ENCODE data around the gene DCUN1D2.

DCUN1D2 gene

GRCh38 chr13:113519556-113519955 is 29.0 kb upstream of the DCUN1D2 start:
- no peak for DNase-seq (ENCODE audit: low read depth)

DNA sequence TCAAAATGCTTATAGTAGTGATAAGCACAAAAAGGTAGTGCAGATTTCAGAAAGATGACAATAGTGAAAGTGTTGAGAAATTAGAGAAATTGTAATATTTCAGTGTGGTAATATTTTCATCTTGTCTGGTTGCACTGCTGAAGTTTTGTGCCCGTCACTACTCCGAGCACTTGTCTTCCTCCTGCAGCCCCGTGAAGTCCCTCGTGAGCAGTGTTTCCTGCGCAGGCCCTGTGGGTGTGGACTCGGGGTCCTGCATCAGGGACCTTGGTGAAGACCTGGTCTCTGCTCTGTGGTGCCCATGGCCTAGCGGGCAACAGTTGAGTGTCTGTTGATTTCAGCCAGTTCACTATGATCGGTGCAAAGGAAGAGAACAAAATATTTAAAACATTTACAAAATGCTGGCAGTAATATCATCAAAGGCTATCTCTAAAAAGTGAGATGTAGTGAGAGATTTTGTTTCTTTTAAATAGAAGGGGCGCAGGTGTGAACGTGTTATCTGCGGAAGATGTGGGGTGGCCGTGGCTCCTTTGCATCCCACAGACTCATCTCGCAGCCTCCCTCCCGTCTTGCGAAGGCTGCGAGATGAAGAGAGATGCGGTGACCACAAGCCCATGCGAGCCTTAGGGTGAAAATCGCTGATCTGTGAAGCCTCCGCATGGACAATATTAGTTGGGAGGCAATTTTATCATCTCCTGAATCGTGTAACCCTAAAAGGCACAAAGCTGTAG is 27.7 kb upstream of the DCUN1D2 start:
- no peak for DNase-seq (ENCODE audit: low read depth)

DNA sequence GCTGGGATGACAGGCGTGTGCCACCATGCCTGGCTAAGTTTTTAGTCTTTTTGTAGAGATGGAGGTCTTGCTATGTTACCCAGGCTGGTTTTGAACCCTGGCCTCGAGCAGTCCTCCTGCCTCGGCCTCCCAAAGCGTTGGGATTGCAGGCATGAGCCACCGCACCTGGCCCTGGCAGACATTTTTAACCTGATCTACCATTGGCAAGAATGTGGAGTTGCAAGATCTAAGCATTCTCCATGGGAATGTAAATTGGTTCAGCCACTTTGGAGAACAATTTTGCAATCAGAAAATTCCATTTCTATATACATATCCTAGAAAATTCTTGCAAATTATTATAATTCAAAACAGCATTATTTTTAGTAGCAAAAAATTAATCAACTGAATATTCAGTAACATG is 24.3 kb upstream of the DCUN1D2 start:
- DNase-seq (ENCODE audit: low read depth), result no peak

DNA sequence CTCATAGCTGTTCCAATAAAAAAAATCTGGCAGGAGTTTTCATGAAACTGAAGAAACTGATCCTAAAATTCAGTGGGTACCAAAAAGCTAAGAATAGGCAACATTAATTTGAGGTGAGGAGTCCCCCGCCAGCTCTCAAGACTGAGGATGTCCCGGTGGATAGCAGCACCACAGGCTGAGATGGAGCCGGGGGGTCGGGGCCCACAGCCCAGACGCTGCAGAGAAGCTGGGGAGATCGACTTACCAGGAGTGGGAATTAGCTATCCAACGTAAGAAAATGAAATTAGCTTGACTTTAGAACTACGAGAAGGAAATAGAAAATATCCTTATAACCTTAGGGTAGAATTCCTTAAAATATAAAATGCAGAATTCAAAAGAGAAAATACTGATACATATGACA is 23.2 kb upstream of the DCUN1D2 start:
- DNase-seq (ENCODE audit: low read depth), result no peak

DNA sequence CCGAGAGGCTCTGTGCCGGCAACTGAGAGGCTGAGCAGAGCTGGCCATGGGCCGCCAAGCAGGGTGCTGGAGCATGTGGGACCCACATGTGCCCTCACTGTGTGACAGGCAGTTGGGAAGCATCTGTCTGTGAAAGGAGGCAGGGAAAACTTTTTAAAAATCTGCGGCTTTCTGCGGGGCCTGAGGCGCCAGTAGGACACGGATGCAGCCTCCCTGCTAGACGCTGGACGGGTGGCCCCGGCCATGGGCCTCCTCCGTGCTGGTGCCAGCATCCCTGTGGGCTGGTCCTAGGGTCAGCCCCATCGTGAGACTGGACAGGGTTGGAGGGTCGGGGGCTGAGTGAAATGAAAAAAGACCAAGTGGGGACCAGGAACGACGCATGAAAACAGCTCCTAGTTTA is 20.9 kb upstream of the DCUN1D2 start:
- no peak for DNase-seq (ENCODE audit: low read depth)

GRCh38 chr13:113510871-113511270 is 20.4 kb upstream of the DCUN1D2 start:
- no peak for DNase-seq (ENCODE audit: low read depth)

DNA sequence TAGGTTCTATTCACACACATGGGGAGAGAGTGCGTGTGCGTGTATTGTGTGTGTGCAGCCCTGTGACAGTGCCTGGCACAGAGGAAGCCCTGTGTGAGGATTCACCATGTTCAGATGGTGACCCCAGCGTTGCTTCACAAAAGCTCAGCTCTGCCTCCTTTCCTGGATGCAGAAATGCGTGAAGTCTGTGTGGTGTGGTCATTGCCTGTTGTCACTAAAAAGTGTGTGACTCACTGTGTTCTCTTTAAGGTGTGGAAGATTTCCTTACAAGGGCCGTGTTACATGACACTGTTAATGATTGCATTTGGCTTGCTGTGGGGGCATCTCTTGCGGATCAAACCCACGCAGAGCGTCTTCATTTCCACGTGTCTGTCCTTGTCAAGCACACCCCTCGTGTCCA is 19.5 kb upstream of the DCUN1D2 start:
- no peak for DNase-seq (ENCODE audit: low read depth)

GRCh38 chr13:113508521-113509254 is 18.2 kb upstream of the DCUN1D2 start:
- no peak for DNase-seq (ENCODE audit: low read depth)

- DNase-seq (ENCODE audit: low read depth), result no peak
Observed at GRCh38 chr13:113507505-113508345, 17.2 kb upstream of the DCUN1D2 start.

DNA sequence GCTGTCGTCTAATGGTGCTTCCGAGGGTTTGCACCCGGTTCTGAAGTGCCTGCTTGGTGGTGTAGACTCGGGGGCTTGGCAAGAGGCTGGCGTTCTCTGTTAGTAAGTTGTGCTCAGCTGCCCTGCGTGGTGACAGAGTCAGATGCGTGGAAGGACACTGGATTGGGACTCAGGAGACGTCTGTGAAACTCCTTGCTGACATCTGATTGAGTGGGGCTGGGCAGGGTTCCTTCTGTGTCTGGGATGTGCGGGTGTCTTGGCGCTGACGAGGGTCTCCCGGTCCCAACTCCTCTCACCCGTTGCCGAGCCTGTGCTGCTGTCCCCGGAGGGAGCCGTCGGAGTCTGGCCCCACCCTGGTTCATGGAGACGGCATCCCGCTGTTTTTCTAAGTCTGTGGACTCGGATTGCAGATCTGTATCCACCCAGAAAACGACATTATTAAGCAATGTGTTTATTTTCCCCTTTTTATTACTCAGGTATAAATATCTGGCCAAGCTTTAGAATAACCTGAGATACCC is 16.4 kb upstream of the DCUN1D2 start:
- DNase-seq (ENCODE audit: low read depth), result no peak

GRCh38 chr13:113506025-113506685 is 15.6 kb upstream of the DCUN1D2 start:
- DNase-seq (ENCODE audit: low read depth), result no peak

GRCh38 chr13:113502686-113503085 is 12.2 kb upstream of the DCUN1D2 start:
- no peak for DNase-seq (ENCODE audit: low read depth)

GRCh38 chr13:113500530-113501265 is 10.2 kb upstream of the DCUN1D2 start:
- DNase-seq (ENCODE audit: low read depth), result no peak

GRCh38 chr13:113499936-113500335 is 9.4 kb upstream of the DCUN1D2 start:
- no peak for DNase-seq (ENCODE audit: low read depth)

GRCh38 chr13:113498905-113499304 is 8.4 kb upstream of the DCUN1D2 start:
- no peak for DNase-seq (ENCODE audit: low read depth)

DNA sequence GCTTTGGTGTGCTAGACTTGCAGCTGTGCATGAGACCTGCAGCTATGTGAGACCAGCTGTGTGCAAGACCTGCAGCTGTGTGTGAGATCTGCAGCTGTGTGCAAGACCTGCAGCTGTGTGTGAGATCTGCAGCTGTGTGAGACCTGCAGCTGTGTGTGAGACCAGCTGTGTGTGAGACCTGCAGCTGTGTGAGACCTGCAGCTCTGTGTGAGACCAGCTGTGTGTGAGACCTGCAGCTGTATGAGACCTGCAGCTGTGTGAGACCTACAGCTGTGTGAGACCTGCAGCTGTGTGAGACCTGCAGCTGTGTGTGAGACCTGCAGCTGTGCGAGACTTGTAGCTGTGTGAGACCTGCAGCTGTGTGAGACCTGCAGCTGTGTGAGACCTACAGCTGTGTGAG is 6.7 kb upstream of the DCUN1D2 start:
- no peak for DNase-seq (ENCODE audit: low read depth)

- no peak for DNase-seq (ENCODE audit: low read depth)
Observed at GRCh38 chr13:113495494-113496210, 5.1 kb upstream of the DCUN1D2 start.

GRCh38 chr13:113493315-113493951 is 2.9 kb upstream of the DCUN1D2 start:
- peak; percentile 93 for DNase-seq (ENCODE audit: low read depth)

- DNase-seq (ENCODE audit: low read depth), result no peak
Observed at GRCh38 chr13:113491982-113492381, 1.5 kb upstream of the DCUN1D2 start.

DNA sequence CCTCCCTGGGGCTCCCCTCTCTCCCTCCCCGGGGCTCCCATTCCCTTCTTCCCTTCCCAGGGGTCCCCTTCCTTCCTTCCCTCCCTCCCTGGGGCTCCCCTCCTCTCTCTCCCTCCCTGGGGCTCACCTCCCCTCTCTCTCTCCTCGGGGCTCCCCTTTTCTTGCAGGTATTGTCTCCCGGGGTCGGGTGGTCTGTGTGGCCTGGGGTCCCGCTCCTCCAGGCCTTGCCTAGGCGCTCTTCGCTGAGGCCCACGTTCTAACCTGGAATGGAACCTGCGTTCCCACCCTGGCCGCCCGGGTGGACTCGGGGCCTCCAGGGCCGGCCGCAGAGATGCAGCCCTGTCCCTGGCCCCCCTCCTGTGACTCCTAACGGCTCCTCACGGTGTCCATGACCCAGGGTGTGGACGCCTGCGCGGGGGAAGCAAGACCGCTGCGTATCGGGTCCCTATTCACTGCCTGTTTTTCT is 940 bp upstream of the DCUN1D2 start:
- DNase-seq (ENCODE audit: low read depth), result no peak

All from fibroblast of the conjunctiva (primary cell).